ENCODE results near the gene ZNRF1. TPM values are rescaled to one million over a fixed set of nuclear protein-coding genes. Genes with fewer than 3 reads are reported as not detected.
"Not testable (repeated sequence)": the region's sequence is repeated elsewhere in the genome, so short reads cannot be mapped to it uniquely, and the experiment has no call there.

Gene ZNRF1
- total RNA-seq, 2 donors from 2014 or later, result 58.2 to 88.4 TPM

- ATAC-seq (replicated peaks), result peak; percentile 72
- no peaks in the 10 kb centered on the region for H3K27me3 Mint-ChIP-seq
- peak within 1 kb of the TSS; percentile 49 for H3K4me3 Mint-ChIP-seq
- H3K36me3 Mint-ChIP-seq (ENCODE audit: low read depth), result peaks cover 6% of the 10 kb centered on the region
- H3K9me3 Mint-ChIP-seq, result no peaks in the 10 kb centered on the region
- peaks cover 14% of the 10 kb centered on the region for H3K4me1 Mint-ChIP-seq
- H3K27ac Mint-ChIP-seq, result peak within 1 kb of the TSS; percentile 15
Observed at GRCh38 chr16:75116081-75116910, 117.5 kb downstream of the ZNRF1 start, which contains the start of gene LDHD. TSS of gene LDHD (minus strand) at chr16:75116780. CDS start at chr16:75116720, 60 bp downstream.

- peak overlapping the region; percentile 15 for H3K27ac Mint-ChIP-seq
- no peaks in the 10 kb centered on the region for H3K27me3 Mint-ChIP-seq
- no peak for ATAC-seq (replicated peaks)
- H3K9me3 Mint-ChIP-seq, result peaks cover under 1% of the 10 kb centered on the region
- peak overlapping the region; percentile 49 for H3K4me3 Mint-ChIP-seq
- peaks cover 10% of the 10 kb centered on the region for H3K4me1 Mint-ChIP-seq
- H3K36me3 Mint-ChIP-seq (ENCODE audit: low read depth), result peaks cover 2% of the 10 kb centered on the region
Observed at GRCh38 chr16:75116911-75117245, 118.1 kb downstream of the ZNRF1 start.

GRCh38 chr16:75118943-75119539 is 120.2 kb downstream of the ZNRF1 start:
- no peaks in the 10 kb centered on the region for H3K36me3 Mint-ChIP-seq (ENCODE audit: low read depth)
- no peak for ATAC-seq (replicated peaks)
- no peak overlapping the region for H3K27ac Mint-ChIP-seq
- H3K4me1 Mint-ChIP-seq, result no peaks in the 10 kb centered on the region
- H3K27me3 Mint-ChIP-seq, result no peaks in the 10 kb centered on the region
- H3K9me3 Mint-ChIP-seq, result peaks cover 8% of the 10 kb centered on the region
- H3K4me3 Mint-ChIP-seq, result no peak overlapping the region

GRCh38 chr16:75120253-75120652 is 121.4 kb downstream of the ZNRF1 start:
- H3K36me3 Mint-ChIP-seq (ENCODE audit: low read depth), result no peaks in the 10 kb centered on the region
- no peaks in the 10 kb centered on the region for H3K27me3 Mint-ChIP-seq
- no peak overlapping the region for H3K27ac Mint-ChIP-seq
- H3K4me1 Mint-ChIP-seq, result no peaks in the 10 kb centered on the region
- peaks cover 8% of the 10 kb centered on the region for H3K9me3 Mint-ChIP-seq
- no peak for ATAC-seq (replicated peaks)
- no peak overlapping the region for H3K4me3 Mint-ChIP-seq

- H3K27me3 Mint-ChIP-seq, result no peaks in the 10 kb centered on the region
- no peaks in the 10 kb centered on the region for H3K36me3 Mint-ChIP-seq (ENCODE audit: low read depth)
- ATAC-seq (replicated peaks), result no peak
- no peaks in the 10 kb centered on the region for H3K4me1 Mint-ChIP-seq
- H3K9me3 Mint-ChIP-seq, result peaks cover 8% of the 10 kb centered on the region
- no peak overlapping the region for H3K27ac Mint-ChIP-seq
- no peak overlapping the region for H3K4me3 Mint-ChIP-seq
Observed at GRCh38 chr16:75121949-75122568, 123.2 kb downstream of the ZNRF1 start.

GRCh38 chr16:75122609-75123008 is 123.8 kb downstream of the ZNRF1 start:
- Mint-ChIP-seq H3K36me3 (ENCODE audit: low read depth) (no peaks in the 10 kb centered on the region), H3K4me3 (no peak overlapping the region), H3K4me1 (no peaks in the 10 kb centered on the region), H3K9me3 (peaks cover 8% of the 10 kb centered on the region), H3K27ac (no peak overlapping the region), H3K27me3 (no peaks in the 10 kb centered on the region)
- ATAC-seq (replicated peaks), result no peak

- no peak overlapping the region for H3K27ac Mint-ChIP-seq
- no peaks in the 10 kb centered on the region for H3K9me3 Mint-ChIP-seq
- H3K27me3 Mint-ChIP-seq, result no peaks in the 10 kb centered on the region
- no peak for ATAC-seq (replicated peaks)
- no peaks in the 10 kb centered on the region for H3K36me3 Mint-ChIP-seq (ENCODE audit: low read depth)
- H3K4me3 Mint-ChIP-seq, result no peak overlapping the region
- H3K4me1 Mint-ChIP-seq, result peaks cover 11% of the 10 kb centered on the region
Observed at GRCh38 chr16:75127713-75128415, 129.0 kb downstream of the ZNRF1 start.

- Mint-ChIP-seq H3K27ac (peak overlapping the region; percentile 30), H3K4me1 (peaks cover 11% of the 10 kb centered on the region)
- not testable (repeated sequence) for H3K4me3 Mint-ChIP-seq; ATAC-seq (replicated peaks); H3K9me3 Mint-ChIP-seq; H3K36me3 Mint-ChIP-seq (ENCODE audit: low read depth); H3K27me3 Mint-ChIP-seq
Observed at GRCh38 chr16:75129421-75130149, 130.8 kb downstream of the ZNRF1 start.

GRCh38 chr16:75130150-75130771 is 131.4 kb downstream of the ZNRF1 start:
- no peak overlapping the region for H3K27ac Mint-ChIP-seq
- H3K9me3 Mint-ChIP-seq, result no peaks in the 10 kb centered on the region
- H3K36me3 Mint-ChIP-seq (ENCODE audit: low read depth), result no peaks in the 10 kb centered on the region
- no peak for ATAC-seq (replicated peaks)
- no peak overlapping the region for H3K4me3 Mint-ChIP-seq
- no peaks in the 10 kb centered on the region for H3K27me3 Mint-ChIP-seq
- H3K4me1 Mint-ChIP-seq, result peaks cover 11% of the 10 kb centered on the region

GRCh38 chr16:75131081-75131480 is 132.3 kb downstream of the ZNRF1 start:
- Mint-ChIP-seq H3K4me1 (peaks cover 11% of the 10 kb centered on the region), H3K4me3 (no peak overlapping the region), H3K27ac (no peak overlapping the region), H3K9me3 (no peaks in the 10 kb centered on the region), H3K36me3 (ENCODE audit: low read depth) (no peaks in the 10 kb centered on the region), H3K27me3 (no peaks in the 10 kb centered on the region)
- no peak for ATAC-seq (replicated peaks)

- ATAC-seq (replicated peaks), result no peak
- Mint-ChIP-seq H3K36me3 (ENCODE audit: low read depth) (no peaks in the 10 kb centered on the region), H3K4me1 (peaks cover 6% of the 10 kb centered on the region), H3K9me3 (no peaks in the 10 kb centered on the region), H3K27ac (no peak overlapping the region), H3K4me3 (no peak overlapping the region), H3K27me3 (no peaks in the 10 kb centered on the region)
Observed at GRCh38 chr16:75138233-75138632, 139.4 kb downstream of the ZNRF1 start.

- no peak for ATAC-seq (replicated peaks)
- Mint-ChIP-seq H3K4me1 (peaks cover 6% of the 10 kb centered on the region), H3K36me3 (ENCODE audit: low read depth) (no peaks in the 10 kb centered on the region), H3K27me3 (no peaks in the 10 kb centered on the region), H3K9me3 (no peaks in the 10 kb centered on the region), H3K27ac (no peak overlapping the region), H3K4me3 (no peak overlapping the region)
Observed at GRCh38 chr16:75138636-75139035, 139.8 kb downstream of the ZNRF1 start.

- H3K27me3 Mint-ChIP-seq, result no peaks in the 10 kb centered on the region
- H3K27ac Mint-ChIP-seq, result no peak overlapping the region
Observed at GRCh38 chr16:75139498-75139897, 140.7 kb downstream of the ZNRF1 start.

GRCh38 chr16:75143941-75144340 is 145.1 kb downstream of the ZNRF1 start:
- H3K27ac Mint-ChIP-seq, result no peak overlapping the region
- no peaks in the 10 kb centered on the region for H3K27me3 Mint-ChIP-seq
- ATAC-seq (replicated peaks), result no peak
- H3K4me3 Mint-ChIP-seq, result no peak overlapping the region
- H3K36me3 Mint-ChIP-seq (ENCODE audit: low read depth), result peaks cover 1% of the 10 kb centered on the region
- H3K9me3 Mint-ChIP-seq, result no peaks in the 10 kb centered on the region
- no peaks in the 10 kb centered on the region for H3K4me1 Mint-ChIP-seq

More at GRCh38 chr16:75139498-75139897, 140.7 kb downstream of the ZNRF1 start:
- no peak for ATAC-seq (replicated peaks)
- H3K4me1 Mint-ChIP-seq, result peaks cover 6% of the 10 kb centered on the region
- H3K4me3 Mint-ChIP-seq, result no peak overlapping the region
- H3K9me3 Mint-ChIP-seq, result no peaks in the 10 kb centered on the region
- H3K36me3 Mint-ChIP-seq (ENCODE audit: low read depth), result no peaks in the 10 kb centered on the region

All from activated T-helper 17 cell treated with anti-CD3 and anti-CD28 coated beads, Interleukin-2, amount 50 U/mL, for 72 hours (primary cell).